ENCODE data around the gene CXCL10. TPM values are rescaled to one million over a fixed set of nuclear protein-coding genes. Genes with fewer than 3 reads are reported as not detected.

The CXCL10 gene
- total and polyA plus RNA-seq, 9 of the 15 experiments (the other 6 are each of a cell fraction or from before 2014, with no cell fraction given) = 0.06 to 0.18 (median 0.08) TPM; not detected in 6

GRCh38 chr4:76028350-76028765 is 5.1 kb upstream of the CXCL10 start:
- H3K9me3 ChIP-seq (replicated peaks; ENCODE audit: control insufficient read depth, insufficient read depth, low read depth, low read length) = no peaks in the 10 kb centered on the region
- ATAC-seq (no peak), DNase-seq (ENCODE audit: extremely low read depth in 1 of 4, low spot score in 3 of 4) (no peak), FAIRE-seq (no peak)
- in situ Hi-C loops (cut with MboI) (no loop called here), intact Hi-C loops (cut with micrococcal nuclease) (no loop called here)
- H3K27me3 ChIP-seq (ENCODE audit: control insufficient read depth in 2 of 2, insufficient read depth in 2 of 2, low read length in 2 of 2) = peaks cover 0 to under 1% of the 10 kb centered on the region in 2 experiments; a peak in 1 of 5 replicates
- no peaks in the 10 kb centered on the region for H4K20me1 ChIP-seq (replicated peaks; ENCODE audit: control insufficient read depth, insufficient read depth, low read length)
- H3K4me2 ChIP-seq (ENCODE audit: insufficient read depth, low read length) = no peak overlapping the region
- ChIA-PET CTCF (ENCODE audit: low intra/inter-chr PET ratio) (no interaction called here), POLR2A (interaction anchor here (0.9 kb wide), 1 partner anchor 9 kb away, joined by 3 read pairs; no protein-coding TSS in a partner anchor)
- H3K9me1 ChIP-seq (ENCODE audit: control insufficient read depth, insufficient read depth, low read length) = no peaks in the 10 kb centered on the region
- H3K36me3 ChIP-seq (ENCODE audit: control insufficient read depth, insufficient read depth, low read length) = no peaks in the 10 kb centered on the region
- H3K4me3 ChIP-seq = no peak overlapping the region
- H3K27ac ChIP-seq (ENCODE audit: extremely low read depth, low read depth, low read length) = no peak overlapping the region
- no peak overlapping the region for H3K9ac ChIP-seq (ENCODE audit: insufficient read depth in 1 of 2, low read depth in 2 of 2, low read length in 2 of 2)
- 4% methylated on average over 6 of the region's 6 CpGs for WGBS (ENCODE audit: insufficient coverage, low coverage, missing lambda C conversion rate)
- no peaks in the 10 kb centered on the region; a peak in 1 of 5 replicates for H3K4me1 ChIP-seq (replicated peaks in 1 of 2; ENCODE audit: control insufficient read depth in 2 of 2, insufficient read depth in 2 of 2, low read length in 2 of 2)
- no TSS peak for BruUV-seq (replicated peaks)
- H3K79me2 ChIP-seq (ENCODE audit: control insufficient read depth, insufficient read depth, low read length) = no peaks in the 10 kb centered on the region
- no peak for TF ChIP-seq PML (IDR thresholded peaks at IDR 0.05; ENCODE audit: low read length)
- TF ChIP-seq ZNF175 (CRISPR knock-in tag; IDR thresholded peaks at IDR 0.05; ENCODE audit: low read depth) = 0 out of 2 replicates have a peak, but pooled peaks have one; percentile 29
- TF ChIP-seq NRF1 (conservative IDR thresholded peaks at IDR 0.05 in 1 of 2, IDR thresholded peaks at IDR 0.05 in 1 of 2) = no peak
- no peak for TF ChIP-seq PBX2 (CRISPR knock-in tag; IDR thresholded peaks at IDR 0.05; ENCODE audit: low read depth)
- peak; percentile 63 for TF ChIP-seq PBX2 (tag; conservative IDR thresholded peaks at IDR 0.05; ENCODE audit: low read depth)
- TF ChIP-seq SNAPC5 (CRISPR knock-in tag; IDR thresholded peaks at IDR 0.05) = no peak
- no peak for TF ChIP-seq ZNF217 (CRISPR knock-in tag; IDR thresholded peaks at IDR 0.05)
- no peak for TF ChIP-seq HNRNPL (IDR thresholded peaks at IDR 0.05; ENCODE audit: low read depth, low read length)
- peak; percentile 59 for TF ChIP-seq NFIX (CRISPR knock-in tag; IDR thresholded peaks at IDR 0.05; ENCODE audit: low read depth)
- peak; percentile 69 for TF ChIP-seq MEIS2 (IDR thresholded peaks at IDR 0.05; ENCODE audit: partially characterized antibody)
- no peak for TF ChIP-seq JUND (IDR thresholded peaks at IDR 0.05; ENCODE audit: borderline replicate concordance, low read depth, low read length)
- TF ChIP-seq JUND (tag; IDR thresholded peaks at IDR 0.05; ENCODE audit: borderline replicate concordance, low read depth, low read length) = no peak
- no peak for TF ChIP-seq CREB3 (tag; conservative IDR thresholded peaks at IDR 0.05; ENCODE audit: low read depth)
- TF ChIP-seq SOX6 (IDR thresholded peaks at IDR 0.05) = peak; percentile 48; the same call in 1 of the 2 replicates
- TF ChIP-seq NFIC (IDR thresholded peaks at IDR 0.05) = peak; percentile 90
- no peak for TF ChIP-seq ZFP91 (CRISPR knock-in tag; IDR thresholded peaks at IDR 0.05)
- peak overlapping the region; percentile 55 for H2AFZ ChIP-seq (ENCODE audit: low read depth, low read length)

All from K562 (cell line).